Upper lobe of left lung (tissue), 4 donors: ENCODE measurements around the gene GPR17.

Experiments used
- CTCF ChIP-seq, 6 experiments: fragments of 450-650 bp in 4 of 6; fragments of 200-600 bp in 2 of 6; sonication (generic) in 2 of 6; IDR thresholded peaks; one replicate each; pipeline ENCODE4 v1.5.1; 2016 to 2019; ENCODE audit warnings: antibody characterized with exemption in 6 of 6
- POLR2A ChIP-seq, 4 donors: fragments of 450-650 bp; IDR thresholded peaks; one replicate each; pipeline ENCODE4 v1.5.1; 2016 to 2017; ENCODE audit warnings: antibody characterized with exemption in 4 of 4, mild to moderate bottlenecking in 2 of 4

DNA sequence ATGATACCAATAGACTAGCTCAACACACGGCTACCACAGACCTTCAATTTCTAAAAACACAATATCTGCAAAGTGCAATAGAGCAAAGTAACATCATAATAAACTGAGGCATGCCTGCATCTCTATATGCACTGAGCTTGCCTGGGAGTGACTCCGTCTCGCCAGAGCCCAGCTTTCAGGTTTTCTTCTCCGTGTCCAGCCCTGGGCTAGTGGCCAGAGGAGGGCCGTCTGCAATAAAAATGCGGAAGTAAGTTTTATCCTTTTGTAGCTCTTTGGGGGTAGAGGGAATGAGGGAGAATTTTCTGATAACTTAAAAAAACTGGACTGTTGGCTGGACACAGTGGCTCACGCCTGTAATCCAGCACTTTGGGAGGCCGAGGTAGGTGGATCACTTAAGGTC, 41.0 kb upstream of the GPR17 start:
- no peak for TF ChIP-seq CTCF (IDR thresholded peaks at IDR 0.05)
- TF ChIP-seq POLR2A (IDR thresholded peaks at IDR 0.05), result no peak
